Measurements from ENCODE around the gene ADAT2. TPM values are rescaled to one million over a fixed set of nuclear protein-coding genes. Genes with fewer than 3 reads are reported as not detected.

The ADAT2 gene
- total and polyA plus RNA-seq, 2 of the 13 experiments (the other 11 are each of a cell fraction or from before 2014, with no cell fraction given), result 10.5 to 18.3 TPM

- CTCF ChIA-PET (ENCODE audit: low intra/inter-chr PET ratio, low total read pairs), result no interaction called here
Measured at GRCh38 chr6:143441680-143442545, 8.6 kb downstream of the ADAT2 start.

More at GRCh38 chr6:143441680-143442545, 8.6 kb downstream of the ADAT2 start:
- Histone ChIP-seq H2AFZ (ENCODE audit: low read length) (no peak overlapping the region), H3K27ac (ENCODE audit: extremely low read length, insufficient read depth, low read length) (no peak overlapping the region), H3K27me3 (ENCODE audit: control insufficient read depth in 1 of 2, insufficient read depth in 2 of 2, low read length in 2 of 2) (no peaks in the 10 kb centered on the region), H3K9ac (ENCODE audit: insufficient read depth, low read depth, low read length) (no peak overlapping the region), H3K4me2 (ENCODE audit: low read depth, low read length) (no peak overlapping the region), H3K4me1 (ENCODE audit: insufficient read depth, low read length) (peaks cover 4% of the 10 kb centered on the region; the same call in 1 of the 2 replicates), H3K9me3 (ENCODE audit: low read length) (no peaks in the 10 kb centered on the region), H4K20me1 (ENCODE audit: insufficient read depth, low read length) (no peaks in the 10 kb centered on the region), H3K4me3 (replicated peaks in 1 of 3; ENCODE audit: insufficient read depth in 1 of 3, low read depth in 2 of 3, low read length in 3 of 3) (no peak overlapping the region), H3K79me2 (ENCODE audit: insufficient read depth, low read length) (peaks cover 7% of the 10 kb centered on the region), H3K36me3 (replicated peaks in 1 of 2; ENCODE audit: control insufficient read depth in 1 of 2, insufficient read depth in 2 of 2, low read length in 2 of 2) (peaks cover 10 to 45% of the 10 kb centered on the region in 2 experiments)
- no peak for DNase-seq (ENCODE audit: low spot score)
- POLR2A ChIA-PET, result no interaction called here
- TF ChIP-seq KMT2A (CRISPR knock-in tag; IDR thresholded peaks at IDR 0.05), result no peak
- TF ChIP-seq, protein P1, sequence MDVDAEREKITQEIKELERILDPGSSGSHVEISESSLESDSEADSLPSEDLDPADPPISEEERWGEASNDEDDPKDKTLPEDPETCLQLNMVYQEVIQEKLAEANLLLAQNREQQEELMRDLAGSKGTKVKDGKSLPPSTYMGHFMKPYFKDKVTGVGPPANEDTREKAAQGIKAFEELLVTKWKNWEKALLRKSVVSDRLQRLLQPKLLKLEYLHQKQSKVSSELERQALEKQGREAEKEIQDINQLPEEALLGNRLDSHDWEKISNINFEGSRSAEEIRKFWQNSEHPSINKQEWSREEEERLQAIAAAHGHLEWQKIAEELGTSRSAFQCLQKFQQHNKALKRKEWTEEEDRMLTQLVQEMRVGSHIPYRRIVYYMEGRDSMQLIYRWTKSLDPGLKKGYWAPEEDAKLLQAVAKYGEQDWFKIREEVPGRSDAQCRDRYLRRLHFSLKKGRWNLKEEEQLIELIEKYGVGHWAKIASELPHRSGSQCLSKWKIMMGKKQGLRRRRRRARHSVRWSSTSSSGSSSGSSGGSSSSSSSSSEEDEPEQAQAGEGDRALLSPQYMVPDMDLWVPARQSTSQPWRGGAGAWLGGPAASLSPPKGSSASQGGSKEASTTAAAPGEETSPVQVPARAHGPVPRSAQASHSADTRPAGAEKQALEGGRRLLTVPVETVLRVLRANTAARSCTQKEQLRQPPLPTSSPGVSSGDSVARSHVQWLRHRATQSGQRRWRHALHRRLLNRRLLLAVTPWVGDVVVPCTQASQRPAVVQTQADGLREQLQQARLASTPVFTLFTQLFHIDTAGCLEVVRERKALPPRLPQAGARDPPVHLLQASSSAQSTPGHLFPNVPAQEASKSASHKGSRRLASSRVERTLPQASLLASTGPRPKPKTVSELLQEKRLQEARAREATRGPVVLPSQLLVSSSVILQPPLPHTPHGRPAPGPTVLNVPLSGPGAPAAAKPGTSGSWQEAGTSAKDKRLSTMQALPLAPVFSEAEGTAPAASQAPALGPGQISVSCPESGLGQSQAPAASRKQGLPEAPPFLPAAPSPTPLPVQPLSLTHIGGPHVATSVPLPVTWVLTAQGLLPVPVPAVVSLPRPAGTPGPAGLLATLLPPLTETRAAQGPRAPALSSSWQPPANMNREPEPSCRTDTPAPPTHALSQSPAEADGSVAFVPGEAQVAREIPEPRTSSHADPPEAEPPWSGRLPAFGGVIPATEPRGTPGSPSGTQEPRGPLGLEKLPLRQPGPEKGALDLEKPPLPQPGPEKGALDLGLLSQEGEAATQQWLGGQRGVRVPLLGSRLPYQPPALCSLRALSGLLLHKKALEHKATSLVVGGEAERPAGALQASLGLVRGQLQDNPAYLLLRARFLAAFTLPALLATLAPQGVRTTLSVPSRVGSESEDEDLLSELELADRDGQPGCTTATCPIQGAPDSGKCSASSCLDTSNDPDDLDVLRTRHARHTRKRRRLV (CRISPR knock-in tag; IDR thresholded peaks at IDR 0.05), result no peak
- no peak for TF ChIP-seq MAZ (IDR thresholded peaks at IDR 0.05; ENCODE audit: borderline replicate concordance, low read depth, low read length)
- no peak for TF ChIP-seq MAZ (CRISPR knock-in tag; IDR thresholded peaks at IDR 0.05; ENCODE audit: low read depth)
- no peak for TF ChIP-seq ZBTB42 (CRISPR knock-in tag; IDR thresholded peaks at IDR 0.05)
- no peak for TF ChIP-seq ZNF484 (CRISPR knock-in tag; IDR thresholded peaks at IDR 0.05; ENCODE audit: borderline replicate concordance, low read depth)
- TF ChIP-seq CBX5 (CRISPR knock-in tag; IDR thresholded peaks at IDR 0.05; ENCODE audit: borderline replicate concordance), result no peak
- no peak for TF ChIP-seq PPARG (CRISPR knock-in tag; conservative IDR thresholded peaks at IDR 0.05)
- TF ChIP-seq KAT2B (IDR thresholded peaks at IDR 0.05; ENCODE audit: borderline replicate concordance, low read depth, low read length), result no peak
- TF ChIP-seq ZNF567 (CRISPR knock-in tag; IDR thresholded peaks at IDR 0.05; ENCODE audit: borderline replicate concordance), result no peak
- no peak for TF ChIP-seq ZNF329 (CRISPR knock-in tag; IDR thresholded peaks at IDR 0.05; ENCODE audit: low read depth)
- TF ChIP-seq ZMYM2 (CRISPR knock-in tag; IDR thresholded peaks at IDR 0.05), result no peak
- TF ChIP-seq, protein P2, sequence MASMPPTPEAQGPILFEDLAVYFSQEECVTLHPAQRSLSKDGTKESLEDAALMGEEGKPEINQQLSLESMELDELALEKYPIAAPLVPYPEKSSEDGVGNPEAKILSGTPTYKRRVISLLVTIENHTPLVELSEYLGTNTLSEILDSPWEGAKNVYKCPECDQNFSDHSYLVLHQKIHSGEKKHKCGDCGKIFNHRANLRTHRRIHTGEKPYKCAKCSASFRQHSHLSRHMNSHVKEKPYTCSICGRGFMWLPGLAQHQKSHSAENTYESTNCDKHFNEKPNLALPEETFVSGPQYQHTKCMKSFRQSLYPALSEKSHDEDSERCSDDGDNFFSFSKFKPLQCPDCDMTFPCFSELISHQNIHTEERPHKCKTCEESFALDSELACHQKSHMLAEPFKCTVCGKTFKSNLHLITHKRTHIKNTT (CRISPR knock-in tag; IDR thresholded peaks at IDR 0.05), result no peak
- TF ChIP-seq FLYWCH1 (CRISPR knock-in tag; IDR thresholded peaks at IDR 0.05), result no peak
- no peak for FAIRE-seq
- no peak for ATAC-seq
- WGBS (ENCODE audit: low lambda C conversion rate), result 95% methylated on average over 8 of the region's 8 CpGs
- in situ Hi-C loops (cut with HindIII; ENCODE audit: extremely low pct_ligation_motif_present, low pct_unique_long_range_greater_than_20kb), result no loop called here
- BruUV-seq (replicated peaks), result no TSS peak
- intact Hi-C loops (cut with micrococcal nuclease; ENCODE audit: unreplicated experiment), result no loop called here
